Loucy (cell line): ENCODE results near the gene TAF3.

ENCODE experiments used
- CTCF ChIP-seq: fragments of 200-600 bp; sonication (generic); conservative IDR thresholded peaks from 2 replicates; pipeline ENCODE4 v1.5.1; 2014; ENCODE audit warnings: mild to moderate bottlenecking, antibody characterized with exemption, low read length
- EZH2phosphoT487 ChIP-seq: fragments of 200-600 bp; IDR thresholded peaks from 2 replicates; pipeline ENCODE4 v1.6.1; 2018; ENCODE audit warnings: antibody characterized with exemption, mild to moderate bottlenecking, moderate library complexity, borderline replicate concordance

DNA sequence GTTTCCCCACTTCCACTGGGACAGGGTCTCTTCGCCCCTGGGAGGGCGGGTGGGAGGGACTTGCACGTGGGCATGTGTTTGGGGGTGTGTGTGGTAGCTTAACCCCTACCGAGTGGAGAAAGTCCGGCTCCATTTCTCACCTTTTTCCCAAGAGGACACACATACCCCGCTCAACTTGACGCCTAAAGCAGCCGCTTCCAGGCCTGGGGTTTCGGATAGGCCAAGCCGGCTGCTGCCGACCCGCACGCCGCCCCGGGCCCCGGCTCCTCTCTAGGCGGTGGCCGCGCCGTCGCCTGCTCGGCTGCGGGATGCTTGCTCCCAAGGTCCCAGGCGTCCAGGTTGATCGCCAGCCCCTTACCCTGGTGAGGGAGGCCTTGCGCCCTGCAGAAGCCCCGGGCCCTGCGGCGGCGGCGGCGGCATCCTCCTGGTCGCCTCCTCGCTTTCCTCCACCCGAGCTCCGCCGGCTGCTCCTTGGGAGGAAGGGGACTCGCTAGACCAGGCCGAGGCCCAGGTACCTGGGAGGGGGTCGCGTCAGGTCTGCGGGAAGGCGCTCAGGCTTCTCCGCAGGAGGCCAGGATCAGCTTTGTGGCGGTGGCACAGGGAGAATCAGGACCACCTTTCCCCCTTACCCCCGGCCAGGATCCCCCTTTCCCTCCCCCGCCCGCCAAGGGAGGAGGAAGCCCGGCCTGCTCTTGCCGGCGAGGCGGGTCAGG, 233.0 kb downstream of the TAF3 start:
- TF ChIP-seq CTCF (no peak), EZH2phosphoT487 (no peak)
